A549 (cell line): ENCODE measurements around the gene TMEM125.

ENCODE experiments used
- CBX2 ChIP-seq: fragments of 200-600 bp; sonication (generic); IDR thresholded peaks from 2 replicates; pipeline ENCODE4 v1.6.1; 2016; ENCODE audit warnings: low read depth, mild to moderate bottlenecking, borderline replicate concordance
- CTCF ChIP-seq: fragments of >200 bp; sonication (Bioruptor Twin); formaldehyde crosslinking; IDR thresholded peaks from 3 replicates; pipeline ENCODE4 v1.5.1; 2016
- E2F6 ChIP-seq: IDR thresholded peaks from 2 replicates; pipeline ENCODE4 v1.6.1; 2012; ENCODE audit warnings: low read depth, borderline replicate concordance
- ESRRA ChIP-seq: fragments of 150-350 bp; IDR thresholded peaks from 2 replicates; pipeline ENCODE4 v1.6.1; 2014; ENCODE audit warnings: mild to moderate bottlenecking, low read length, borderline replicate concordance
- HMGXB4 ChIP-seq: fragments of 250-450 bp; sonication (Bioruptor Pico); IDR thresholded peaks from 2 replicates; pipeline ENCODE4 v1.5.0; 2021; ENCODE audit warnings: mild to moderate bottlenecking, moderate library complexity, borderline replicate concordance
- HOXB5 ChIP-seq: fragments of 250-450 bp; sonication (Bioruptor Pico); IDR thresholded peaks from 2 replicates; pipeline ENCODE4 v1.5.0; 2020; ENCODE audit warnings: mild to moderate bottlenecking, moderate library complexity
- KDM1A ChIP-seq: fragments of 200-600 bp; sonication (generic); IDR thresholded peaks from 2 replicates; pipeline ENCODE4 v1.6.1; 2016; ENCODE audit warnings: low read depth, mild to moderate bottlenecking
- MAX ChIP-seq: IDR thresholded peaks from 2 replicates; pipeline ENCODE4 v1.6.1; 2012
- POLR2A ChIP-seq: IDR thresholded peaks from 2 replicates; pipeline ENCODE4 v1.6.1; 2012; ENCODE audit warnings: mild to moderate bottlenecking, low read length
- RCOR1 ChIP-seq: fragments of 150-350 bp; IDR thresholded peaks from 2 replicates; pipeline ENCODE4 v1.6.1; 2014; ENCODE audit warnings: antibody characterized with exemption, low read length, low read depth
- REST ChIP-seq: fragments of 200-600 bp; sonication (generic); IDR thresholded peaks from 2 replicates; pipeline ENCODE4 v1.6.1; 2016; ENCODE audit warnings: antibody characterized with exemption, mild to moderate bottlenecking, moderate library complexity
- USF2 ChIP-seq: fragments of 450-650 bp; IDR thresholded peaks from 2 replicates; pipeline ENCODE4 v1.6.1; 2014; ENCODE audit warnings: antibody characterized with exemption

- TF ChIP-seq HMGXB4 (no peak), CTCF (no peak), RCOR1 (no peak), HOXB5 (CRISPR knock-in tag) (no peak), KDM1A (no peak), E2F6 (no peak), ESRRA (no peak), USF2 (no peak), POLR2A (no peak), REST (no peak), MAX (no peak), CBX2 (no peak)
Observed at GRCh38 chr1:43221797-43222196, 48.0 kb upstream of the TMEM125 start.
